Transverse colon (tissue), 4 donors: ENCODE data around the gene YBX3. TPM values are rescaled to one million over a fixed set of nuclear protein-coding genes. Genes with fewer than 3 reads are reported as not detected.

Experiments
- DNase-seq: peaks from one replicate; pipeline ENCODE4 v3.0.0-alpha.2; 2019
- H3K27ac ChIP-seq, 4 donors: fragments of 200-600 bp; sonication (generic); 2 replicates each; pipeline ENCODE4 v1.5.1; 2016 to 2018; ENCODE audit warnings: inconsistent platforms in 4 of 4
- H3K27me3 ChIP-seq: fragments of 200-600 bp; sonication (generic); 2 replicates; pipeline ENCODE4 v1.5.1; 2017; ENCODE audit warnings: inconsistent platforms
- H3K36me3 ChIP-seq, 4 donors: fragments of 200-600 bp; sonication (generic); 2 replicates each; pipeline ENCODE4 v1.5.1; 2017 to 2019; ENCODE audit warnings: inconsistent platforms in 4 of 4
- H3K4me1 ChIP-seq, 4 donors: fragments of 200-600 bp; sonication (generic); 2 replicates each; pipeline ENCODE4 v1.5.1; 2017 to 2020; ENCODE audit warnings: inconsistent platforms in 4 of 4
- H3K4me3 ChIP-seq, 4 donors: fragments of 200-600 bp; sonication (generic); 1 replicate in 1 of 4; 2 replicates in 3 of 4; pipeline versions ENCODE4 v1.5.1 to v1.6.1; 2017 to 2019; ENCODE audit warnings: inconsistent platforms in 4 of 4
- H3K9me3 ChIP-seq, 2 donors: fragments of 200-600 bp; sonication (generic); 2 replicates each; pipeline ENCODE4 v1.5.1; 2017 to 2019; ENCODE audit warnings: inconsistent platforms in 2 of 2
- EP300 ChIP-seq: sonication (generic); formaldehyde crosslinking; IDR thresholded peaks from one replicate; pipeline ENCODE4 v1.6.1; 2017; ENCODE audit warnings: antibody characterized with exemption, low read depth
- POLR2A ChIP-seq: fragments of 450-650 bp; IDR thresholded peaks from one replicate; pipeline ENCODE4 v1.6.1; 2016; ENCODE audit warnings: antibody characterized with exemption, mild to moderate bottlenecking, moderate library complexity
- POLR2AphosphoS5 ChIP-seq, 3 donors: sonication (generic); formaldehyde crosslinking; IDR thresholded peaks; one replicate each; pipeline ENCODE4 v1.6.1; 2016; ENCODE audit warnings: antibody characterized with exemption in 3 of 3
- WGBS, 2 donors: methylation state at CpG; one replicate each; pipeline ENCODE4 v1.1.5; 2018; ENCODE audit warnings: low coverage in 1 of 2; 5-methylcytosine and 5-hydroxymethylcytosine counted together
- in situ Hi-C, 4 donors: fragments of 200-750 bp; cut with MboI; loops; one replicate each; pipeline versions ENCODE4 v1.15.0 to v1.15.1; 2017; ENCODE audit warnings: low sequenced_read_pairs in 3 of 4, low pct_ligation_motif_present in 1 of 4, low pct_unique_long_range_greater_than_20kb in 1 of 4
- intact Hi-C: fragments of 100-400 bp; cut with DNase I; formaldehyde crosslinking; loops from one replicate; pipeline ENCODE4 v1.15.1; 2023; ENCODE audit warnings: low total_unique reads
- total RNA-seq, 4 donors: library from RNA; depleted of rRNA; stranded (reverse); fragments of >200 nt; gene quantifications; one replicate each; pipeline ENCODE4 v1.1.0, GENCODE V29; 2016
- TF ChIP-seq, protein P1 (sequence below), 5 experiments: fragments of 200-600 bp in 3 of 5; fragments of 450-650 bp in 2 of 5; sonication (generic) in 3 of 5; IDR thresholded peaks; 1 replicate in 2 of 5; 2 replicates in 3 of 5; pipeline ENCODE4 v1.5.1; 2016 to 2017; ENCODE audit warnings: antibody characterized with exemption in 5 of 5, inconsistent platforms in 3 of 5, mild to moderate bottlenecking in 2 of 5, moderate library complexity in 1 of 5

YBX3 gene
- total RNA-seq, 4 donors from 2014 or later: 137 to 537 (median 236) TPM

GRCh38 chr12:10741845-10742244 is 18.7 kb upstream of the YBX3 start:
- intact Hi-C loops: no loop called here
- Histone ChIP-seq H3K9me3 (no peaks in the 10 kb centered on the region), H3K27me3 (no peaks in the 10 kb centered on the region), H3K4me3 (no peak overlapping the region), H3K27ac (no peak overlapping the region), H3K4me1 (no peaks in the 10 kb centered on the region), H3K36me3 (no peaks in the 10 kb centered on the region)
- no peak for DNase-seq
- TF ChIP-seq, protein P1, sequence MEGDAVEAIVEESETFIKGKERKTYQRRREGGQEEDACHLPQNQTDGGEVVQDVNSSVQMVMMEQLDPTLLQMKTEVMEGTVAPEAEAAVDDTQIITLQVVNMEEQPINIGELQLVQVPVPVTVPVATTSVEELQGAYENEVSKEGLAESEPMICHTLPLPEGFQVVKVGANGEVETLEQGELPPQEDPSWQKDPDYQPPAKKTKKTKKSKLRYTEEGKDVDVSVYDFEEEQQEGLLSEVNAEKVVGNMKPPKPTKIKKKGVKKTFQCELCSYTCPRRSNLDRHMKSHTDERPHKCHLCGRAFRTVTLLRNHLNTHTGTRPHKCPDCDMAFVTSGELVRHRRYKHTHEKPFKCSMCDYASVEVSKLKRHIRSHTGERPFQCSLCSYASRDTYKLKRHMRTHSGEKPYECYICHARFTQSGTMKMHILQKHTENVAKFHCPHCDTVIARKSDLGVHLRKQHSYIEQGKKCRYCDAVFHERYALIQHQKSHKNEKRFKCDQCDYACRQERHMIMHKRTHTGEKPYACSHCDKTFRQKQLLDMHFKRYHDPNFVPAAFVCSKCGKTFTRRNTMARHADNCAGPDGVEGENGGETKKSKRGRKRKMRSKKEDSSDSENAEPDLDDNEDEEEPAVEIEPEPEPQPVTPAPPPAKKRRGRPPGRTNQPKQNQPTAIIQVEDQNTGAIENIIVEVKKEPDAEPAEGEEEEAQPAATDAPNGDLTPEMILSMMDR (IDR thresholded peaks at IDR 0.05): no peak
- TF ChIP-seq EP300 (no peak), POLR2A (no peak), POLR2AphosphoS5 (IDR thresholded peaks at IDR 0.05) (no peak)
- in situ Hi-C loops: loop anchor here in 3 of 4 donors (25.0 kb wide), 2 partner anchors 130 to 505 kb away; partner anchors contain the start of gene MAGOHB (in 1 of the 3)

DNA sequence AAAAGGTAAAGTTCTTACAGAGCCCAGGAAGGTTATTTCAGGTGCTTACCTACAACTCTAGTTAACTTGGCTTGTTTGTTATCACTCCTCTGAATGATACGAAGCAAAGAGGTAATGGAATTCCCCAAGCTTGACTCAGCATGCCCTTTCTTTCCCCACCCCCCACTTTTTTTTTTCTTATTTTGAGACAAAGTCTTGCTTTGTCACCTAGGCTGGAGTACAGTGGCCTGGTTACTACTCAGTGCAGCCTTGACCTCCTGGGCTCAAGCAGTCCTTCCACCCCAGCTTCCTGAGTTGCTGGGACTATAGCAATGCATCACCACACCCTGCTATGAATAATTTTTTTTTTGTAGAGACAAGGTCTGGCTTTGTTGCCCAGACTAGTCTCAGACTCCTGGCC is 17.1 kb upstream of the YBX3 start:
- TF ChIP-seq POLR2AphosphoS5 (IDR thresholded peaks at IDR 0.05) (no peak), POLR2A (no peak), EP300 (no peak)
- TF ChIP-seq, protein P1 (IDR thresholded peaks at IDR 0.05): no peak
- in situ Hi-C loops: loop anchor here in 3 of 4 donors (25.0 kb wide), 2 partner anchors 128 to 503 kb away; partner anchors contain the start of gene MAGOHB (in 1 of the 3)
- no peaks in the 10 kb centered on the region for H3K4me1 ChIP-seq
- H3K4me3 ChIP-seq: no peak overlapping the region
- H3K9me3 ChIP-seq: no peaks in the 10 kb centered on the region
- no peak overlapping the region for H3K27ac ChIP-seq
- 64 to 75% methylated on average over 1 of the region's 1 CpG for WGBS, 2 donors
- DNase-seq: no peak
- intact Hi-C loops: no loop called here
- H3K27me3 ChIP-seq: peaks cover 3% of the 10 kb centered on the region
- no peaks in the 10 kb centered on the region for H3K36me3 ChIP-seq

GRCh38 chr12:10739157-10740118 is 16.3 kb upstream of the YBX3 start:
- H3K4me3 ChIP-seq: no peak overlapping the region
- intact Hi-C loops (no loop called here), in situ Hi-C loops (loop anchor here in 3 of 4 donors (25.0 kb wide), 2 partner anchors 127 to 502 kb away; partner anchors contain the start of gene MAGOHB (in 1 of the 3))
- H3K27ac ChIP-seq: no peak overlapping the region
- H3K4me1 ChIP-seq: no peaks in the 10 kb centered on the region
- no peaks in the 10 kb centered on the region for H3K9me3 ChIP-seq
- 78 to 87% methylated on average over 3 to 8 of the region's 8 CpGs for WGBS, 2 donors
- TF ChIP-seq, protein P1 (IDR thresholded peaks at IDR 0.05): no peak
- TF ChIP-seq POLR2A (no peak), POLR2AphosphoS5 (IDR thresholded peaks at IDR 0.05) (no peak), EP300 (no peak)
- no peak for DNase-seq
- no peaks in the 10 kb centered on the region for H3K36me3 ChIP-seq
- peaks cover 9% of the 10 kb centered on the region for H3K27me3 ChIP-seq

DNA sequence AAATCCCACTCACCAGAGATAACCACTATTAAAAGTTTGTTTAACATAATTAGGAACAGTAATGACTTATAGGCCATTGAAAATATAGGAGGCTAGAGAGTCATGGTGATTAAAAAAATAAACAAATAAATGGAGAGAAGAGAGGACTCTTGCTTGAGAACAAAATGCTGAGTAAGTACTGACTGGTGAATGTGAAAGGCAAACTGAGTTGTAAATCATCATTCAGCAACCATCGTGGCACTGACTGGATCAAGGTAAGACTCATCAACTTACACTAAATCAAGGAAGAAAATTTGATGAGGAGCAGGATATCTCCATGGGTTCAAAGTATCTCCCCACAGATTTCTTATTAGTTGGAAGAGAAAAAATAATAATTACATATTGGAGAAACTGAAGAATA is 14.1 kb upstream of the YBX3 start:
- TF ChIP-seq EP300 (no peak), POLR2AphosphoS5 (IDR thresholded peaks at IDR 0.05) (no peak), POLR2A (no peak)
- TF ChIP-seq, protein P1 (IDR thresholded peaks at IDR 0.05): no peak
- Histone ChIP-seq H3K27me3 (peaks cover 9% of the 10 kb centered on the region), H3K4me3 (no peak overlapping the region), H3K36me3 (no peaks in the 10 kb centered on the region), H3K9me3 (no peaks in the 10 kb centered on the region), H3K27ac (no peak overlapping the region), H3K4me1 (no peaks in the 10 kb centered on the region)
- in situ Hi-C loops (loop anchor here in 3 of 4 donors (25.0 kb wide), 2 partner anchors 125 to 500 kb away; partner anchors contain the start of gene MAGOHB (in 1 of the 3)), intact Hi-C loops (no loop called here)
- DNase-seq: no peak
- 43 to 48% methylated on average over 1 of the region's 1 CpG for WGBS, 2 donors
